Ishikawa (cell line): ENCODE measurements around the gene FMN2.

ENCODE experiments used
- EGR1 ChIP-seq: IDR thresholded peaks from 2 replicates; pipeline ENCODE4 v1.6.1; 2012
- MAX ChIP-seq: IDR thresholded peaks from 2 replicates; pipeline ENCODE4 v1.6.1; 2012
- NFIC ChIP-seq: IDR thresholded peaks from 2 replicates; pipeline ENCODE4 v1.6.1; 2012
- RAD21 ChIP-seq: IDR thresholded peaks from 2 replicates; pipeline ENCODE4 v1.6.1; 2012; ENCODE audit warnings: low read depth

GRCh38 chr1:240487493-240487892 is 395.8 kb downstream of the FMN2 start:
- TF ChIP-seq EGR1: no peak
- no peak for TF ChIP-seq MAX
- TF ChIP-seq RAD21: no peak
- TF ChIP-seq NFIC: no peak
